ENCODE data around the gene LRGUK.

LRGUK gene

DNA sequence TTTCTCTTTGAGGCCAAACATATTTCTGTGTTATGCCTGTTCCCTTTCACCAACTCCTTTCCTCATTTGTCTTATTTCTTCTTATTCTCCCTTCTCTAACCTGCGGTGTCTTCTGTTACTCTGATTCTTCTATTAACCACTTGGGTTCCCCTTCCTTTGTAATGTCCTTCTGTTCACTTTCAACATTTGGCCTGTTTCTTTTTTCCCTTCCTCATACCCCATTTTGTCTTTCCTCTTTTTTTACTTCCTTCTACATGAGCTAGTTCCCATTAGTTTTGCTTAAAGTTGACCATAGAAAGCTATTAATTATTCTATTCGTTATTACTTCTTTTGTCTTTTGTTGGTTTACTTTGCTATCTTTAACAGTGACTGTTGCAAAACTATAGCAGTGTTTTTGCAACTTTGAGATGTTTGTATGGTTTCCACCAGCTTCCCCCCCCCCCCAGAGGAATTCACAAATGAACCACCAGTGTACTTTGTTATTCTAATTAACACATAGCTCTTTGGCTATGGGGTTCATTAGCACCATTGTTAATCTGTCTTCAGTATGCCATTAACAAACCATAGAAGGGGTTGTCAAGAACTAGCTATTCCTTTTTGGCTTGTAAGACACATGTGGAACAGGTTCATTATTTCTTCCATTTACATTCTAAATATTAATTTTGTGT, 2.9 kb downstream of the LRGUK start:
- DNase-seq, result no peak

DNA sequence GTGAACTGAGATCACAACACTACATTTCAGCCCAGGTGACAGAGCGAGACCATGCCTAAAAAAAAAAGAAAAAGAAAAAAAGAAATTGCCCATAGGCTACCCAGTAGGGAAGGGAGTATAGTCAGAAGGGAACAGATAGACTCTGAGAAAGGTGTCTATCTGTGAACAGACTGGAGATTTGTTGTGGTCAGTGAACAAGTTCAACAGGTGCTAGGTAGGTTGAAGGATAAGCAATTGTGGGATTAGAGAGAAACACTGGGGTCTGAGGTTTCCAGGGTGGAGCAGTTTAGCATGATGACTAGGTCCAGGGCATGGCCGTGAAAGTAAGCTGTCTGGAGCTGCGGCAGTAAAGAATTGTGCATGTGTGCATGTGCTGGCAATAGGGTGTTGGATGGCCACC, 6.9 kb downstream of the LRGUK start:
- DNase-seq, result no peak

DNA sequence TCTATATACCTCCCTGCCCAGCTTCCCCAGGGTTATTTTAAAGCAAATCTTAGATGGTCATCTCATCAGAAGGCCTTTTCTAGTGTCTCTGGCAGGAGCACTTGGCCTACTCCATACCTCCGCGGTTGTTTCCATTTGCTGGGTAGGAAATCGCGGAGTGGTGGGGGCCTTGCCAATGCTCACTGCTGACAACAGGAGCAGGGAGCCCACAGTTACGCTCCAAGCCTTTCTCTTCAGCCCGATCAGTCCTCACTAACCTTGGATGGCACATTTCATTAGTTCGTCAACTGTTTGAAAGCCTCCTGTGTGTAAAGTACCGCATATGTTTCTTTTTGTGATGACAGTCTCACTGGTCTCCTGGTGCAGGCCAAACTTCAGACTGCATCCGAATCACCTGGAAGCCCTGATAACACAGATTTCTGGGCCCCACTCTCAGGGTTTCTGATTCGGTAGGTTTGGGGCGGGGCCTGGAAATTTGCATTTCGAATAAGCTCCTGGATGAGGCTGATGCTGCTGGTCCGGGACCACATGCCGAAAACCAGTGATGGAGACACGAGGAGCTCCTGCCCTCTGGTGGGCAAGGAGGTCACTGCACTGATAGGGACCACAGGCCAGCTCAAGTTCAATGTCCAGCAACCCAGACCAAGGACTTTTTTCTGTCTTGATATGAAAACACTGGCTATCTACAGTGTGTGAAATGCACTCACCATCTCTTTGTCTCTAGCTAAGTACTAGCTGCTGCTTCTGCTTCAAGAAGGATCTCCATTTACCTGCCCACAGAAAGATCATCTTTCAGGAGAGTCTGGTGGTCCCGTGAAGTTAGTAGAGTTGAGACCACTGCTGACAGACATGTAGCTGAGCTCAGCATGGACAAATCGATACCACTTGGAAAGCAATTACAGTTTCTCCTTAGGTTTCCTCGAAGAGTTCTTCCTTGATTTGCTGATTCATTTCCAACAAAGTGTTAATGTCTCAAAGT, 14.0 kb downstream of the LRGUK start:
- peak; percentile 20 for DNase-seq

DNA sequence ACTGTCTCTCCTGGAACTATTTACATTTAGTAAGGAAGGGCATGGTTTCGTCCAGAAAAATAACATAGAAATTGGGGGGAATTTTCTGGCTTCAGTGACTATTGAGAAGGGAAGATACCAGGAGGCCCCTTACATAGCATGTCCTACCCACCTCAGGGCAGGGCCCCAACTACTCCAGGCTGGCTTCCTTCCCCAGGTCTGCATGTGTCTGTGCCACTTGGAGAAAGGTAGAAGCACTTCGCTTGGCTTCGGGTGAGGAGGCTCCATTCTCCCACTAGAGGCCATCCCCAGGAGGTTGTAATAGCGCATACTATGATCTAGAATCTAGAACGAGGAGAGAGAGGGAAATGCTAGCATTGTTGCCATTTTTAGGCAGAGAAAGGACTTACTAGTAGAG, 14.7 kb downstream of the LRGUK start:
- DNase-seq, result no peak

DNA sequence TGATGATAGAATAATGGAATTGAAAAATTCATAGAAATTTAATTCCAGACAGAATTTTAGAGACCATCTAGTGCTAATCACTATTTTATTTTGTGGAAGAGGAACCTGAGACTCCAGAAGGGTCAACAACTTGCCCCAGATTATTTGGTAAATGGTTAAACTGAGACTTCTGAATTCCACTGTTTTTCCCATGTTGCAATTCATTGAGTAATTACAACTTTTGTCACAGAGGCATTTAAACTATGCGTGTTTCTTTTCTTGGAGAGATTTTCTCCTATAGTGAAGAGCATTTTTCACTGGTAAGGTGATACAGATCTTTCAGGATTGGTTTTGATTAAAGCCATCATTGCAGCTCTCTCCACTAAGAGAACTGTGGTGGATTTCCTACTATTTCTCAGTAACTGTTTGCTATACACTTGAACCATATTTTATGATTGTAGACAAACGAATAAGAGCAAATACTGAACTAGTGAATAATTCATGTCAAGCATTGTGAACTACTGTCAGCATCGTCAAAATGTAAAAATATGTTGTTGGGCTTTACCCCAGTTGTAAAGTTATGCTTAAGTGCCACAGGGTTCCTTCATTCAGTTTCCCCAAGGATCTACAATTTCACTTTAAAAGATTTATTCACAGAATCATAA, 26.5 kb downstream of the LRGUK start:
- no peak for DNase-seq

DNA sequence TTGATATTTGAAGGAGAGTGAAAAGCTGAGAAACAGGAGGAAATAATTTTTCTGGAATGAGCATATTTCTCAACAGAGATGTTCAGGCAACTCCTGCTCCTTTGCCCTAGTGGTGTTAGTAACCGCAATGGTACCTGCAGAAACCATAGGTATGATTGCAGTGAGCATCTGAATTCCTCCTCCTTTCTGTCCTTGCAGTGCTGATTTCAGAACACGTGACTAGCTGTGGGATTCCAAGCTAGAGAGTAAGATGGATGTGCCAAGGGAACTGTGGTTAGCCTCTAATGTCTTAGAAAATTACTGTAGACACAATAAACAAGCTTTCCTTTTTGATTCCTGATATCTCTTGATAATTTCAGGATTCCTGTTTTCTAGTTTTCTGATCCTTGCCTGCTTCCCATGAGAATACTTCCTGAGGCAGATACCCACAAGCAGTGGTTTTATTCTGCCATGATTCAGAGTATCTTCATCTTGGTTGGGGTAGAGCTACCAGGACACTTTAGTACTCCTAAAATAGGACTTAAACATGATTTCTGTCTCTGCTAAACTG, 27.5 kb downstream of the LRGUK start:
- DNase-seq, result no peak

DNA sequence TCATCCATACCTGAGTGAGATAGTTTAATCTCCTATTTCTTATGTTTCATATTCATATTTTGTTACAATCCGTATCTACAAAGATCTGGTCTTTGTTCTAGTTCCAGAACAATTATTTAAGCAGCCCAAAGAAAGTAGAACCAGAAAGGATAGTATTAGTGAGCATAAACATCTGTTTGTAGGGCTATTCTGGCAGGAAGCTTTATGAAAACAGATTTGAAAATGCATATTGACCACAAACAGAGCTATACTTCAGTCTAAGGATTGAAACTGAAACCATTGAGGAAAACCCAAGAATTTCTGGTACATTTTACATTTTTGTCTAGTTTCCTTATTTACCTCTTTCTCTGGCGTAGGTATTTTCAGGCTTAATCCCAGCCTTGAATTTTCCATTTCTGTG, 28.1 kb downstream of the LRGUK start:
- no peak for DNase-seq

DNA sequence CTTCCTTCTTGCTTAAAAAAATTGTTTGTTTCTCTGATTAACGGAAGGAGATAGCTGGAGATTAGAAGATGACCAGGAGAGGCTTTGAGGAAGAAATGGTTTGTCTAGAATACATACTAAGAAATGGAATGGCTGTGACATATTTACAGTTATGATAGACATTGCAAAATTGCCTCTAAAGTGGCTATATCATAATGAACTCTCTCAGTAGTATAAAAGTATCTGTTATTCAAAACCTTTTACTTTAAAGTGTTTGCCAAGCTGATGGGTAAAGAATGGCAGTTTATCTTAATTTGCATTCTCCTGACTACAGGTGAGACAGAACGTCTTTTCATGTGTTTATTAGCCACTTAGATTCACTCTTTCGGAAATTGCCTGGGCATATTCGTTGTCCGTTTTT, 28.7 kb downstream of the LRGUK start:
- DNase-seq, result no peak

DNA sequence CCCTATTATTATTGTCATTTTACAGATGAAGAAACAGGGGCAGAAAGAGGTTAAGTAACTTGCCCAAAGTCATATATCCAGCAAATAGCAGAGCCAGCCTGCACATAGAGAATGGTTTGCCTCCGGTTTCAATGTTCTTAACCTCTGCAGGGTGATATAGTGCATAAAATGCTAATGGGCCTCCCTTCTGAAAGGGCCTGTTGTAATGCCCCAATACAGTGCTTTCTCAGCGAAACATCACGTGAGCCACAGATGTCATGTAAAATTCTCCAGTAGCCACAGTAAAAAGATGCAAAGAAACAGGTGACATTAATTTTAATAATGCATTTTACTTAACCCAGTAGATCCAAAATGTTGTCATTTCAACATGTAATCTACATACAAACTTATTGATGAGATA, 38.1 kb downstream of the LRGUK start:
- DNase-seq, result no peak

DNA sequence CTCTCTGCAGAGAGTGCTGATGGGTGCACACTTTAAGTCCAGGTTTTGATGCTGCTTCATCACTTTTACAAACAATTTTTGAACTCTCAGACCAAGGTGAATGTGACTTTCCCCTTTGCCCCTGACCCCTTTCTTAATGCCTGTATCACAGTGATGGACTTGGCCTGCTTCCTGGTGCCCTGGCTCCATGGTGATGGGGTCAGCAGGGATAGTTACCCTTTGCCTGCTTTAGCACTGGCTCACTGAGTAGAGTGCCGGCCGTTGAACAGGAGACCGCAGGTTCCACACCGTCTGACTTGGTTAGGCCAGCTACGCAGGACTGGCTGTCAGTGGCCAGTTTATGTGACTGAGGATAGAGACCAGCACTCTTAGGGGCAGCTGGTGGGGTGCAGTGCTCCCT, 40.1 kb downstream of the LRGUK start:
- no peak for DNase-seq

DNA sequence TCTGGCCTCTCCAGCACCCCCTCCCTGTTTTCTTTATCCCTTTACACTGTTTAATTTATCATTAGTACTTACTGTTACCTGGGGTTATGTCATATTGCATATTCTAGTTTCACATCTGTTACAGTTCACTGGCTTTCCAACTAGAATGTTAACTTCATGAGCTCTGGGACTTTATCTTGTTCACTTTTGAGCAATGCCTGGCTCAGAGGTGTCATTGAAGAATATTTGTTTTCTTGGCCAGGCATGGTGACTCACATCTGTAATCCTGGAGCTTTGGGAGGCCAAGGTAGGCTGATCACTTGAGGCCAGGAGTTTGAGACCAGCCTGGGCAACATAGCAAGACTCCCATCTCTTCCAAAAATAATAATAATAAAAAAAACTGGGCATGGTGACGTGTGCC, 40.7 kb downstream of the LRGUK start:
- DNase-seq, result no peak

DNA sequence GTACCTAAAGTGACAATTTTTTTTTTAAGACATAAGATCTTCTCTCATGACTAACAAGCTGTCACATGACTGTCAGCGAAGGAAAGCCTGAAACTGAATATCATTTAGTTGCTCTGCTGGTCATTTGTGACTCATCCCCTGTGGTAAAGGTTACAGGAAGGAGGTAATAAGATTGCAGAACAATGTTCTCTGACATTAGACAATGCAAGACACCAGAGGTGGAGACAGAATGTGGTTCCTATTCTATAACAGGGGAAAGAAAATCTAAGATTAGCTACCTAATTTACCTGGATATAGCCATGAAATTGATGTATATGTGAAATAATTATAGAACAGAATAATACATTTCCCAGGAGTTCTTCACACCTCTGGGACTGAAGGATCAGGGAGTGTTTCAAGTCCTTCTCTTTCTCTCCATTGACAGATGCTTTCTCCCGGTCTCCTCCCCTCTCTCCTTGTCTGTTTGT, 47.7 kb downstream of the LRGUK start:
- no peak for DNase-seq

DNA sequence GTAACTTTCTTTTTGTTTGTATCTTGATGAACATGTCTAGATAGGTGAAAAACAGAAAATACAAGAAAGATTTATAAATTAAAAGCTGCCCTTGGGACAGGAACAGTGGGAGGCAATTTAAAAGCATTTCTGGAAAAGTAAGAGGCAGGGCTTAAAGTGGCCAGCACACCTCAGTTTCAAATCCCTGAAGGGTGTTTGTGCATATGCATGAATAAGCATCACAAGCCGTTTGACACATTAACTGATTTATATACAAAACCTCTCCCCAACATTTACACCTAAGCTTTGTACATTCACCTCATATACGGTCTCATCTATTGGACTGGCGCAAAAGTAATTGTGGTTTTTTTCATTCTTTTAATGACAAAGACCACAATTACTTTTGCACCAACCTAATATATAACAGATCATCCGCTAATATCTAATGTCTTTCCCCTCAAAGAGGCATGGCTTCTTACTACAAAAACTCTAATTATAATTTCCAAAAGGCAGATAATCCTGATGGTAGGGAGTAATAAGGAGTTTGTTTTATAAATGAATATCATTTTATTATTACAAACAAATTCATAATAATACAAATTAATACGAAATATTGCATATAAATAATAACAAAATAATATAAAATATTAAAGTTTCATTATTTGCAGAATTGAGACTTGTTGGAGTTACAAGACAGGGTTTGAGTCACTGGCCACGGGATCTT, 48.3 kb downstream of the LRGUK start:
- DNase-seq, result no peak

DNA sequence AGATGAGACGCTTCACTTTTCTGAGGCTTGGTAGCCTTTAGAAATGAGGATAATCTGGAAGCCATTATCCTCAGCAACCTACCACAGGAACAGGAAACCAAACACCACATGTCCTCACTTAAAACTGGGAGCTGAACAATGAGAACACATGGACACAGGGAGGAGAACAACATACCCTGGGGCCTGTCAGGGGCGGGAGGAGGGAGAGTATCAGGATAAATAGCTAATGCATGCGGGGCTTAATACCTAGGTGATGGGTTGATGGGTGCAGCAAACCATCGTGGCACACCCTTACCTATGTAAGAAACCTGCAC, 48.9 kb downstream of the LRGUK start:
- DNase-seq, result no peak

DNA sequence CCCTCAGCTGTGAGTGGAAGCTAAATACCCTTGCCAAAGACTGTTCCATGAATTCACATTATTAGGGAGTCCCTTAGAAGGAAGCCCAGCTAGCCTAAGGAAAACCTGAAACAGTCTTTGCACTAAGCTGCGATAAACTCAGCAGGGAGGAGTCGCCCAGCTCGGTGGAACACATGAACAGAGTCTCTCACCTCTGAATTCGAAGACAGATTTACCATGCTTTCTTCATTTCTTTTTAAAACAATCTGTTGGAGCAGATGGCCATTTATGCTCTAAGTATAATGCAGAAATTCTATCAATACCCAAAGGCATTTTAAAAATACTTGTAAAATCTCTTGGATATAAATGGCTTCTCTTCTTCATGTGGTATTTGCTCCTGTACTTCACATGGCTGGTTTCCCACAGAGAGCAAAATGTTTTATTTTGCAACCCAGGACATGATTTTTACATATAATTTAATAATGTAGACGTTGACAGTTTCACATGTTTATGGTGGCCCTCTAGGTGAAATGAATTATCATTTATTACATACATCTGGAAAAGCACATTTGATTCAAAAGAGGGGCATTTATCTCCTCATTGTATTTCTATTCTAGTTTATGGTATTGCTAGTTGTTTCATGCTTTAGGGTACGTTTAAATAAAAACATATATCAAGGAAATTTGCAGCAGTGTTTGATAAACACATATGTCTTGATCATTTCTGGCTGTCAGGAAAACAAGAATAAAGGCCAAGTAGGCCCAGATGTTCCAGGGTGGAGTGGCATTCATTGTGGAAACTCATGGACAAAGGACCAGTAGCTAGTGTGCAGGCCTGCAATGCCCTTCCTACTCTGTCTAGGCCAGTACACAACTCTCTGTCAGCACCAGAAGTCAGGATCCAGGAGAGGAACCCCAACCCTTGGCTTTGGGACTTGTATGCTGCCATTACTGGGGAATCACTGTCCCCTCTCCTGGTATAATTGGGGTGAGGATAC, 52.2 kb downstream of the LRGUK start:
- no peak for DNase-seq

DNA sequence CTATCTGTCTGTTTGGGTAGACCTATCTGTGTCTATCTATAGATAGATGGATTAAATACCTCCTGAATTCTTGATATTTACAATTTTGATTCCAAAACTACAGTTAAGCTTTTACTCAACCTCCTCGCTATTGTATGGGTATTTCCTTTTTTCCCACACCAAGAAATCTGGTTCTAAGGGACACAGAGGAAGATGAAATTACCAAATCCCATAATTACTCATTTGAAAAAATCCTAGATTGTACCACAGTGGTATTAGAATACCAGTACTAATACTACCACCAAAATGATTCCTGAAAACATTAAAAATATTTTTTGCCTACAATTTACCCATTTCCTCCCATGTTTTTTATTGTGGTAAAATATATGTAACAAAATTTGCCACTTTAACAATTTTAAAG, 53.2 kb downstream of the LRGUK start:
- no peak for DNase-seq

DNA sequence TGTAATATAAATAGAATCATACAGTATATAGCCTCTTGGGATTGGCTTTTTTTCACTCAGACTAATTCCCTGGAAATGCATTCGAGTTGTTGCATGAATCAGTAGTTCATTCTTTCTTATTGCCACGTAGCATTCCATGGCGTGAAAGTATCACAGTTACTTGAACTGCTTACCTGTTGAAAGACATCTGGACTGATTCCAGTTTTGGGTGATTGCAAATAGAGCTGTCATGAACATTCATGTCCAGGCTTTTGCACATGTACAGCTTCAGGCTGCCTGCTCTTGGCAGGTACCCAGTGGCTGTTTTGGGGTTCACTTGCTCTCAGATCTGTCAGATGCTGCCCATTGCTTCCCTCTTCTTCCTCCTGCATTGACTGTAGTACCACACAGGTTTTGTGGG, 54.9 kb downstream of the LRGUK start:
- no peak for DNase-seq

DNA sequence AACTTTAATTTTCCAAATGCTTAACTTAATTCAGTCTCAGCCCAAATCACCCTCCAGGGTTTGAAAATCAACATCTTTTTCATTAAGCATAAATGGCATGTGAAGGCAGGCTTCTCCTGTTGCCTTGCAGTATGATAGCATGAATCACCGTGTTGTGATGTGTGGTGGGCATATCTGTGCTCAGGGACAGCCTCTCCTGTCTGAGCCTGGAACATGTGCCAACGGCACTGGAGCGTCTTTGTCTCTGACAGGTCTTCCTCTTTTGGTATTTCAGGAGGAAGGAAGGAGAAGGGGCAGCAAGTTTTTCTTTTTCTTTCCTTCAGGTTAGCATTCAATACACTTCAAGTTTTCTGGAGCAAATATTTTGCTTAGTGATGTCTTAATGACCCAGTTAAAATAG, 57.6 kb downstream of the LRGUK start:
- no peak for DNase-seq

DNA sequence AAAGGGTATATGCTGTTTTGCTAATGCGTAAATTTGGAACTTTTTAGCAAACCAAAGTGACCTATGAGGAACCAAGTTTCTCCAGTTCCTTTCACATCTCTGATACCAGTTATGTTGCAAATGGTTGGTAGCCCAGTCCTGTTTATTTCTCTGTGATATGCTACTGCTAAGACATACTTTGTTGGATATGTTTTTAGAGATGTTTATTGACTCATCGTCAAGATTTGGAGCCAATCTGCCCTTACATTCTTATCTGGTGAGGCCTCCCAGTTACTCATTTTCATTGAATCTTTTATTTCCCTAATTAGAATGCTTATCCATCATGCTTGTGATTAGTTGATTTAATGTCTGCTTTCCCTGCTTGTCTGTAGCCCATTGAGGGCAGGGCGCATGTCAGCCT, 58.9 kb downstream of the LRGUK start:
- DNase-seq, result no peak

DNA sequence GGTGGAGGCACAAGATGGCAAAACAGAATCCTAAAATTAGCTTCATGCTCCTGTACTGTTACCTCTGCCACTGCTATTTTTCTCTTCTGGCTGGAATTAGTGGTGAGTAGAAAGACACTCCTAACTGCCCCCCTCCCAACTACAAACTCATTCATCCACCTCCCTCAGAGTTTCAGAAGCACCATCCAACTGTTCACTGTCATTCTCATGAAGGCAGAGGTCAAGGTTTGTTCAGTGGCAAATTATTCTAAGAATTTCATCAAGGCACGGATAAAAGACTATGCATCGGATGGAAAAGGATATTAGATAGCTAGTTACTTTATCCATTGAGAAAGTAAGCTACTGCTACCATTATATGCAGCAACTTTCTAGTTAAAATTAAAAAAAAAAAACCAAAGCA, 59.7 kb downstream of the LRGUK start:
- DNase-seq, result no peak

DNA sequence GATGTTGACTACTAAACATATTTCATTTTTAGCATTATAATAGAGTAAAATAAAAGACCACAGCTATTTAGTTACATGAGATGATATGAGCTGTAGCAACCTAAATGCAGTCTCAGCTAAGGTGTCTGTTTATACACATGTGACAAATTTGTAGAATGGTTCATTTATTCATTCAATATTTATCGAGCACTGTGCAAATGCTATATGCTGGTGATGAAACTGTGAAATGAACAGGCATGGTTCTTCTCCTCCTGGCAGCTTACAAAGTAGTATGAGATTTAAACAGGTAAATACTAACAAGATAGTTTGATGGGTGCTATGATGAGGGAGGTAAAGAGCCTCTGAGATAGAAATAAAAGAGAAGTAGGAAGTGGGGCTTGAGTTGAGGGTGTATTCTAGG, 60.8 kb downstream of the LRGUK start:
- no peak for DNase-seq

DNA sequence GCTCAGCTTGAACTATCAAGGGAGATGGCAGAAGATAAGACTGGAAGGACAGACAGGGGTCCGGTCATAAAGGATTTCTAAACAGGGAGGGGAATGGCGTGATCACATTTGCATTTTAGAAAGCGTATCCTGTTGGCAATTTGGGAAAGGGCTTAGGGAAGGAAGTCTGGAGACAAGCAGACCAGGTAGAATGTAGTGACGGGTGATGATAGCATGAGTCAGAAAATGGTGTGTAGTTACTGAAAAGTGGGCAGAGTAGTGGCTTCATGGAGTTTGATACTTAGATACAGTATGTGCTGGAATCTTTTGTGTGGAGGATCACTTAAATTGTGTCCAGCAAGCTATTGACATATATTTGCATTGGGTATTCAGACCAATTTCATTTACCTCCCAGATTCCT, 61.2 kb downstream of the LRGUK start:
- DNase-seq, result no peak

Measured in T-helper 9 cell (primary cell).